Mononuclear cell (primary cell): ENCODE measurements around the gene PELI3. TPM values are rescaled to one million over a fixed set of nuclear protein-coding genes. Genes with fewer than 3 reads are reported as not detected.
"Not testable (repeated sequence)": the region's sequence is repeated elsewhere in the genome, so short reads cannot be mapped to it uniquely, and the experiment has no call there.

Experiments
- H3K27me3 ChIP-seq: 2 replicates; pipeline ENCODE4 v1.6.0; 2011; ENCODE audit warnings: low read length, control low read depth; ENCODE audit not compliant: insufficient read depth
- H3K4me1 ChIP-seq: 2 replicates; pipeline ENCODE4 v1.5.1; 2011; ENCODE audit warnings: mild to moderate bottlenecking, low read length, control low read depth; ENCODE audit not compliant: insufficient read depth
- H3K4me3 ChIP-seq: 2 replicates; pipeline ENCODE4 v1.5.1; 2011; ENCODE audit warnings: mild to moderate bottlenecking, low read length, moderate library complexity
- H3K9me3 ChIP-seq: 2 replicates; pipeline ENCODE4 v1.5.1; 2011; ENCODE audit warnings: low read depth, mild to moderate bottlenecking, control low read depth, low read length
- total RNA-seq: library from RNA; depleted of rRNA; stranded (reverse); fragments of >200 nt; gene quantifications from one replicate; pipeline ENCODE4 v1.2.3, GENCODE V29; 2012

PELI3 gene
- total RNA-seq, 1 donor = 9.8 TPM

DNA sequence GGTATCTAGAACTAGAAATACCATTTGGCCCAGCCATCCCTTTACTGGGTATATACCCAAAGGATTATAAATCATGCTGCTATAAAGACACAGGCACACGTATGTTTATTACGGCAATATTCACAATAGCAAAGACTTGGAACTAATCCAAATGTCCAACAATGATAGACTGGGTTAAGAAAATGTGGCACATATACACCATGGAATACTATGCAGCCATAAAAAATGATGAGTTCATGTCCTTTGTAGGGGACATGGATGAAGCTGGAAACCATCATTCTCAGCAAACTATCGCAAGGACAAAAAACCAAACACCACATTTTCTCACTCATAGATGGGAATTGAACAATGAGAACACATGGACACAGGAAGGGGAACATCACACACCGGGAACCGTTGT is 2.6 kb upstream of the PELI3 start:
- not testable (repeated sequence) for H3K4me3 ChIP-seq, H3K9me3 ChIP-seq, H3K27me3 ChIP-seq
- peaks cover 39% of the 10 kb centered on the region for H3K4me1 ChIP-seq

- Histone ChIP-seq H3K27me3 (no peaks in the 10 kb centered on the region), H3K4me3 (no peak overlapping the region)
Measured at GRCh38 chr11:66464916-66465315, 1.8 kb upstream of the PELI3 start.

DNA sequence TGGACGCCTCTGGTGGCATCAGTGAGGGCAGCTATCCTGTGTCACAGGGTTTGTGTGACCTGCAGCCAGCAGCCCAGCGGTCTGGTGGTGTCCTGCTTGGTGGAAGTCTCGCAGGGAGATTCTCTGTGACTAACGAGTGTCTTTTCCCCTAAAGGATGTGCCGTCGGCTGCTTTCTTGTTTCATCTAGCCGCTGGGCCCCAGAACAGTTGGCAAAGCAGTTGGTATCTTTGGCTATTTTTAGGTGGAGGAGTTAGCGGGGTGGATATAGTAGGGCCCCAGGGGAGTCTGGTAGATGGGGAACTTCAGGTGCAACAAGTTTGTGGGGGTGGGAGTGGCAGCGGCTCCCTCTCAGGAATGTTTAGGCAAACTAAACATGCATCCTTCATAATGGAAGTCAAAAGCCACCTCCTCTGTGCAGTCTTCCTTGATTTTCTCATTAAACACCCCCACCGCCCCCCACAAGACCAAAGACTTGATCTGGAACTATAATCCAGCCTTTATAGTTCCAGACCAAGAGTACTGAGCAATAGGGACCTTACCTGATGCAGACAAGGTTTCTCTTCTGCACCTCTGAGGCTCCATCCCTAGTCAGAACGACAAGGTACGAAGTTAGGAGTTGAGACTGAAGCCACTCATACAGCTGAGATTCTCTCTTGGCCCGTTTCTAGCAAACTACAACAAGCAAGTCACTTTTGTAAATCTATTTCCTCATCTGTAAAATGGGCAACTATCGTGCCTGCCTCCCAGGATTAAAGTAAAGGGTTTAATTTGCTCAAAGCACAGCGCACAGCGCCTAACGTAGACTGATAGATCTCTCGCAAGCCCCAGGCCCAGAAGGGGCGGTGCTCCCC is 1.1 kb upstream of the PELI3 start:
- Histone ChIP-seq H3K4me1 (peaks cover 32% of the 10 kb centered on the region), H3K4me3 (peak overlapping the region; percentile 52), H3K27me3 (no peaks in the 10 kb centered on the region), H3K9me3 (no peaks in the 10 kb centered on the region)

More at GRCh38 chr11:66464916-66465315, 1.8 kb upstream of the PELI3 start:
- Histone ChIP-seq H3K9me3 (no peaks in the 10 kb centered on the region), H3K4me1 (peaks cover 32% of the 10 kb centered on the region)

DNA sequence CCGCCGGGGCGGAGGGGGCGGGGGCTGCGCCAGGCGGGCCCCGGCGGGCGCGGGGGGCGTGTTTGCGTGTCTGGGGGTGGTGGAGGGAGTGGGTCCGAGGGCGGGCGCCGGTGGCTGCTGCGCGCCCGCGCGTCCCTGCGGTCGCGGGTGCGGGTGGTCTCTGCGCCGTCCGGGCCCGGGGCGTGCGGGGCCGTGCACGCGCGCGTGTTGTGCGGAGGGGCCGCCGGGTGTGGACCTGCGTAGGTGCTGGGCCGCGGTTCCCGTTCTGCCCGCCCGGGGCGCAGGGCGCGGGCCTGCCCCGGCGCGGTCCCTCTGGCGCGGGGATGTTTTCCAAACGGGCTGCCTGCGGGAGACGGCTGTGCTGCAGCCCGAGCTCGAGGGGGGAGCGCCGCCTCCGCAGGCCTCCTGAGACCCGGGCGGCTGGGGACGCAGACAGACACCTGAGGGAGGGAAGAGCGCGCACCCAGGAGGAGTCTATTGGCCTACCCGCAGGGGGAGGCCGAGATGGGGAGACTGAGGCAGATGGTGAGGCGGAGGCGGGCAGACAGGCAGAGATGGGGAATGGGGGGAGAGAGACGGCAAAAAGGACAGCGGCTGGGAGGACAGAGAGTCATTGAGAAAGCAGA is 442 bp downstream of the PELI3 start:
- Histone ChIP-seq H3K4me1 (peaks cover 26% of the 10 kb centered on the region), H3K27me3 (no peaks in the 10 kb centered on the region), H3K4me3 (peak overlapping the region; percentile 52), H3K9me3 (no peaks in the 10 kb centered on the region)

- peaks cover 26% of the 10 kb centered on the region for H3K4me1 ChIP-seq
- H3K9me3 ChIP-seq = no peaks in the 10 kb centered on the region
- no peaks in the 10 kb centered on the region for H3K27me3 ChIP-seq
- peak overlapping the region; percentile 52 for H3K4me3 ChIP-seq
Measured at GRCh38 chr11:66467756-66468155, 1.1 kb downstream of the PELI3 start.

GRCh38 chr11:66468691-66469090 is 2.0 kb downstream of the PELI3 start:
- no peaks in the 10 kb centered on the region for H3K27me3 ChIP-seq
- H3K4me1 ChIP-seq = peaks cover 26% of the 10 kb centered on the region
- H3K4me3 ChIP-seq = no peak overlapping the region
- no peaks in the 10 kb centered on the region for H3K9me3 ChIP-seq

DNA sequence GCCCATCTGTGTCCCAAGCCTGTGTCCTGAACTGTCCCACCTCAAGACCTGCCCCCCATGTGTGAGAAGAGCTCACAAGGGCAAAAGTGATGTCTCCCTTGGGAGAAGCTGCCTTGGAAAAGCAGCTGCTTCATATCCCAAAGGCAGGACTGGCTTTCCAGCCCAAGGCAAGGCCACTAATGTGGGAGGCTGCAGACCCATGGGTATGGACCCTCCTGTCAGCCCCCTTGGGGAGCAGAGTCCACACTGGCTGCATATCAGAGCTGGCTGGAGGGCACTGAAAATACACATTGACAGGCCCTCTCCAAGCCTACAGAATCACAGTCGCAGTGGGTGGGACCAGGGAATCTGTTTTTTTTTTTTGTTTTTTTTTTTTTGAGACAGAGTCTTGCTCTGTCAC is 2.7 kb downstream of the PELI3 start:
- no peaks in the 10 kb centered on the region for H3K9me3 ChIP-seq
- H3K27me3 ChIP-seq = no peaks in the 10 kb centered on the region
- no peak overlapping the region for H3K4me3 ChIP-seq
- peaks cover 26% of the 10 kb centered on the region for H3K4me1 ChIP-seq

DNA sequence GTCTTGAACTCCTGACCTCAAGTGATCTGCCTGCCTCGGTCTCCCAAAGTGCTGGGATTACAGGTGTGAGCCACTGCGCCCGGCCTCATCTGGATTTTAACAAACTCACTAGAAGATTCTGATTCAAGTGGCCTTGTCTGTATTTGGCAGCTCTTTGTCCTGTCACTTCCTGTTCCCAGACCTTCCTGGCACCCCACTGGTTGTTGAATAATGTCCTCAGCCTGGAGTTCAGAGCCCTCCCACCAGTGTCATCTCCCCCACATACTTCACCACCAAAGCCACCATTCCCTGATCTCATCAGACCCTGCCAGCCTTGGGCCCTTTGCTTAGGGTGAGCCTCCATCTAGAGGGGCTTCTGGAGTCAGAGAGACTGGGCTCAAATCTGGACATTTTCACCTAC is 3.3 kb downstream of the PELI3 start:
- Histone ChIP-seq H3K4me1 (peaks cover 26% of the 10 kb centered on the region), H3K27me3 (no peaks in the 10 kb centered on the region), H3K4me3 (no peak overlapping the region), H3K9me3 (no peaks in the 10 kb centered on the region)

DNA sequence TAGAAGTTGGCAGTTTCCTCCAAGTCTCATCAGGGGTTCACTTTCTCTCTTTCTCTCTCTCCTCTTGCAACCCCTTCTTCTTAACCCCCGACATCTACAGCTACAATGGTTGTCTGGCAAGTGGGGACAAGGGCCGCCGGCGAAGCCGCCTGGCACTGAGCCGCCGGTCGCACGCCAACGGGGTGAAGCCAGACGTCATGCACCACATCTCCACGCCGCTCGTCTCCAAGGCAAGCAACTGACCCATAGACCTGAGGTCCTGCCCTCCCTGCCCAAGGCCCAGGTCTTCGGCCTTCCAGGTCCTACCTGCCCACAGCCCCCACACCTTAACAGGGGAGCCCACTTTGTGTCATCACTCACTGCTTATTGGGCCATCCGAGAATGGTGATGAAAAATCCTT is 4.4 kb downstream of the PELI3 start:
- no peaks in the 10 kb centered on the region for H3K9me3 ChIP-seq

GRCh38 chr11:66472054-66472453 is 5.3 kb downstream of the PELI3 start:
- no peaks in the 10 kb centered on the region for H3K27me3 ChIP-seq
- H3K4me3 ChIP-seq = no peak overlapping the region
- H3K9me3 ChIP-seq = no peaks in the 10 kb centered on the region
- peaks cover 16% of the 10 kb centered on the region for H3K4me1 ChIP-seq

More for the DNA sequence above, 4.4 kb downstream of the PELI3 start:
- peaks cover 16% of the 10 kb centered on the region for H3K4me1 ChIP-seq
- H3K27me3 ChIP-seq = no peaks in the 10 kb centered on the region
- no peak overlapping the region for H3K4me3 ChIP-seq

- Histone ChIP-seq H3K4me3 (no peak overlapping the region), H3K27me3 (no peaks in the 10 kb centered on the region), H3K9me3 (no peaks in the 10 kb centered on the region), H3K4me1 (peaks cover 5% of the 10 kb centered on the region)
Measured at GRCh38 chr11:66473167-66473566, 6.5 kb downstream of the PELI3 start.

DNA sequence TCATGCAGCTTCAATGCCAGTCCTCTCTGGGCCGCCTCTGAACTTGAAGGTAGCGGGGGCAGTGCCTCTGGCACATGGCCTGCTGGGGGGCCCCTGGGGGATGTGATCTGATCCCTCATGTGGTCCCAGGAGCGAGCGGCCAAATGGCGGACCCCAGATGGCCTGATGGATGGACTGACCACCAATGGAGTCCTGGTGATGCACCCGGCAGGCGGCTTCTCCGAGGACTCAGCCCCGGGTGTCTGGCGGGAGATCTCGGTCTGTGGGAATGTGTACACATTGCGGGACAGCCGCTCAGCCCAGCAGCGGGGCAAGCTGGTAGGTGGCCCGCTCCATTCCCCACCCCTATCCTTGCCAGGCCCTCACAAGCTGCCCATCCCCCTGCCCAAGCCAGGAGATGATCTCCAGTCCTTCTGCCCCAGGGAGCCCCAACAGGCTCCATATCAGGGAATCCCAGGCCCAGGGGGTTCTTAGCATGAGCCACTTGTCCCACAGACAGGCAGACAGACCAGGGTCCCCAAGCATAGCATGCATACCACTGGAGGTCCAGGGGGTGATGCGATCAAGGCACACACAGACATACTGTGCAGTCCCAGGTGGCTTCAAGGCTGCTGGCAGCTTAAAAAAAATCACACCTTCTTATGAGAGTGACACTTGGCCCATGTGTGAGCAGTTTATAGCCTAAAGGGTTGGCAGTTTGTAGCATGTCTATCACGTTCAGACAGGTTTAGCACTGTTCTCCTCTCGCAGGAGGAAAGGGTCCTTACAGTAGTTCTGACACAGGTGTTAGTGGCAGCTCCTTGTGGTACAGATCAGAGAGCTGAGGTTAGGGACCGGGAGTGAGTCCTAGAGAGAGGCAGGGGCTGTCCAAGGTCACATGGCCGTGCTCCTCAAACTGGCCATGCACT is 7.2 kb downstream of the PELI3 start:
- H3K4me3 ChIP-seq = no peak overlapping the region
- peaks cover under 1% of the 10 kb centered on the region for H3K4me1 ChIP-seq
- H3K27me3 ChIP-seq = no peaks in the 10 kb centered on the region
- H3K9me3 ChIP-seq = no peaks in the 10 kb centered on the region

GRCh38 chr11:66475349-66476172 is 8.9 kb downstream of the PELI3 start:
- no peaks in the 10 kb centered on the region for H3K9me3 ChIP-seq
- no peak overlapping the region for H3K4me3 ChIP-seq
- H3K27me3 ChIP-seq = no peaks in the 10 kb centered on the region
- H3K4me1 ChIP-seq = peaks cover 13% of the 10 kb centered on the region

DNA sequence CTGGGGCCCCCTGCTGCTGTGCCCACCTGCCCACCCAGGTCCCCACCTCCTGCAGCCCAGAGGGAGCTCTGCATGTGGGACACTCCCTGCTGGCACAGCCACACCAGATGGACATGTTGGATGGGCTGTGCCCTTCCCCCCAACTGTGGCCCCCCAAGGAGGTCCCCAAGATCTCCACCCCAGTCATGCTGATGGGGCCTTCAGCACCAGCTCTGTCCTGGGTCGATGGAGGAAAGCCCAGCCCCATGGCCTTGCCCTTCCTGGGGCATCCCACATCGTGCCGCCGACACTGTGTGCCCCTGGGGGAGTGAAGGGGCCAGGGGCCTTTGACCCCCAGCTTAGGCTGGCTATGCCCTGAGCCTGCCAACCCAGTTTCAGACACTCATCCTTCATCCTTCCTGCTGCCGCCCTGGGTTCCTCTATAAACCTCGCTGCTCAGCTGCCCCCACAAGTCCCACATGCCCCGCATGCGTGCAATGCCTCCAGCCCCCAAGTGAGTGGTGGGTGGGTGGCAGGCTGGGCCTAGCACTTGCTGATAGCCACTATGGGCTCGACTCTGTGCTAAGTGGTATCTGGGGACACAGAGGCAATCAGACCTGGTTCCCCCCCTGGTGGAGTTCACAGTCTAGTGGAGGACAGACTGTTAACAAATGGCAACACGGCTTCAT is 9.6 kb downstream of the PELI3 start:
- no peak overlapping the region for H3K4me3 ChIP-seq

More for the DNA sequence above, 9.6 kb downstream of the PELI3 start:
- Histone ChIP-seq H3K9me3 (no peaks in the 10 kb centered on the region), H3K4me1 (peaks cover 20% of the 10 kb centered on the region), H3K27me3 (no peaks in the 10 kb centered on the region)
